K562 (cell line): Measurements from ENCODE around the gene SPAG9. TPM values are rescaled to one million over a fixed set of nuclear protein-coding genes. Genes with fewer than 3 reads are reported as not detected.

Experiments used
- CHD2 ChIP-seq: IDR thresholded peaks from 2 replicates; pipeline ENCODE4 v1.6.1; 2011; ENCODE audit warnings: low read depth, low read length
- ESRRA ChIP-seq: fragments of 450-650 bp; IDR thresholded peaks from 2 replicates; pipeline ENCODE4 v1.6.1; 2014; ENCODE audit warnings: low read depth, mild to moderate bottlenecking, moderate library complexity, borderline replicate concordance
- HDAC6 ChIP-seq: IDR thresholded peaks from 2 replicates; pipeline ENCODE4 v1.6.1; 2012; ENCODE audit warnings: low read depth, mild to moderate bottlenecking, control low read depth, inconsistent platforms, low read length, moderate library complexity
- LCOR ChIP-seq: sonication (generic); formaldehyde crosslinking; IDR thresholded peaks from 2 replicates; pipeline ENCODE4 v1.8.0; 2022; ENCODE audit warnings: mild to moderate bottlenecking, missing genetic modification reagents
- MAZ ChIP-seq, 2 experiments: fragments of 450-650 bp in 1 of 2; sonication (generic) in 1 of 2; formaldehyde crosslinking; IDR thresholded peaks in 1 of 2; conservative IDR thresholded peaks in 1 of 2; 2 replicates each; pipeline versions ENCODE4 v1.4.0 to v1.5.0; 2020; ENCODE audit warnings: mild to moderate bottlenecking in 1 of 2, missing genetic modification reagents in 1 of 2
- PHB2 ChIP-seq: fragments of 450-650 bp; IDR thresholded peaks from 2 replicates; pipeline ENCODE4 v1.6.1; 2017; ENCODE audit warnings: low read depth
- POU5F1 ChIP-seq: fragments of 150-350 bp; IDR thresholded peaks from 2 replicates; pipeline ENCODE4 v1.6.1; 2014; ENCODE audit warnings: borderline replicate concordance, low read length, low read depth, mild to moderate bottlenecking; ENCODE audit not compliant: partially characterized antibody
- RBM22 ChIP-seq: fragments of 200-400 bp; formaldehyde crosslinking; IDR thresholded peaks from 2 replicates; pipeline ENCODE4 v1.6.1; 2018; ENCODE audit warnings: low read length, low read depth; ENCODE audit not compliant: poor library complexity, severe bottlenecking
- SPI1 ChIP-seq: IDR thresholded peaks from 2 replicates; pipeline ENCODE4 v1.6.1; 2011; ENCODE audit warnings: low read depth, low read length, control low read depth, borderline replicate concordance
- SUPT5H ChIP-seq: fragments of 450-650 bp; IDR thresholded peaks from 2 replicates; pipeline ENCODE4 v1.6.1; 2016
- TAF7 ChIP-seq: fragments of 450-650 bp; IDR thresholded peaks from 2 replicates; pipeline ENCODE4 v1.6.1; 2016; ENCODE audit warnings: missing genetic modification characterization, missing compliant biosample characterization
- TCF7 ChIP-seq: sonication (generic); IDR thresholded peaks from 2 replicates; pipeline ENCODE4 v1.6.1; 2016; ENCODE audit warnings: antibody characterized with exemption, borderline replicate concordance
- TEAD1 ChIP-seq, 2 experiments: fragments of 450-650 bp in 1 of 2; sonication (generic) in 1 of 2; formaldehyde crosslinking; IDR thresholded peaks; 2 replicates each; pipeline versions ENCODE4 v1.4.0 to v1.8.0; 2020 to 2022; ENCODE audit warnings: mild to moderate bottlenecking in 2 of 2, missing genetic modification reagents in 1 of 2
- TRIM25 ChIP-seq: fragments of 450-650 bp; IDR thresholded peaks from 2 replicates; pipeline ENCODE4 v1.7.0; 2016; ENCODE audit warnings: borderline replicate concordance
- TRIM28 ChIP-seq: fragments of 450-650 bp; IDR thresholded peaks from 2 replicates; pipeline ENCODE4 v1.6.1; 2017
- XRCC5 ChIP-seq: fragments of 200-400 bp; formaldehyde crosslinking; IDR thresholded peaks from 2 replicates; pipeline ENCODE4 v1.6.1; 2017; ENCODE audit warnings: low read depth, mild to moderate bottlenecking, low read length
- ZNF57 ChIP-seq: fragments of 450-650 bp; formaldehyde crosslinking; IDR thresholded peaks from 2 replicates; pipeline ENCODE4 v1.4.0; 2020; ENCODE audit warnings: mild to moderate bottlenecking, moderate library complexity
- ZNF609 ChIP-seq: sonication (generic); formaldehyde crosslinking; IDR thresholded peaks from 2 replicates; pipeline ENCODE4 v1.8.1; 2023; ENCODE audit warnings: missing genetic modification reagents, mild to moderate bottlenecking, borderline replicate concordance
- ZNF830 ChIP-seq: fragments of 250-450 bp; sonication (Bioruptor Pico); IDR thresholded peaks from 2 replicates; pipeline ENCODE4 v1.5.0; 2021; ENCODE audit warnings: mild to moderate bottlenecking
- polyA plus RNA-seq, 8 experiments: library from polyadenylated mRNA; depleted of rRNA in 4 of 8; stranded (reverse) in 5 of 8; unstranded in 3 of 8; fragments of >200 nt; fragmentation: Nextera tagmentation in 2 of 8; fragmentation: Illumina TruSeq in 1 of 8; extraction: Ambion mirVana in 2 of 8; extraction: Trizol in 1 of 8; gene quantifications; 2 replicates each; pipeline versions ENCODE4 v1.2.1 to v1.2.3, GENCODE V29; 2011 to 2014; ENCODE audit warnings: inconsistent platforms in 1 of 8, missing spikeins in 1 of 8
- total RNA-seq, 7 experiments: library from RNA; depleted of rRNA in 6 of 7; stranded (reverse); fragments of >200 nt in 6 of 7; fragmentation: Illumina TruSeq in 2 of 7; extraction: Trizol in 2 of 7; gene quantifications; 2 replicates each; pipeline versions ENCODE4 v1.2.1 to v1.2.3, GENCODE V29; 2011 to 2021; ENCODE audit warnings: low replicate concordance in 1 of 7

The SPAG9 gene
- total and polyA plus RNA-seq, 9 of the 15 experiments (the other 6 are each of a cell fraction or from before 2014, with no cell fraction given): 12.2 to 99.2 (median 58.2) TPM

- TF ChIP-seq TRIM25 (no peak), SPI1 (0 out of 2 replicates have a peak, but pooled peaks have one; percentile 1), SUPT5H (no peak), TAF7 (tag) (no peak), TCF7 (no peak), HDAC6 (no peak), ZNF609 (CRISPR knock-in tag) (no peak), LCOR (CRISPR knock-in tag) (peak; percentile 89), ZNF57 (CRISPR knock-in tag) (no peak), TEAD1 (CRISPR knock-in tag; IDR thresholded peaks at IDR 0.05) (no peak), XRCC5 (peak; percentile 68; the same call in 1 of the 2 replicates), RBM22 (no peak), CHD2 (no peak), POU5F1 (no peak), ZNF830 (CRISPR knock-in tag) (no peak), MAZ (CRISPR knock-in tag; conservative IDR thresholded peaks at IDR 0.05 in 1 of 2, IDR thresholded peaks at IDR 0.05 in 1 of 2) (peak; percentile 9 to 79; a peak in 2 of 4 replicates), PHB2 (no peak), TRIM28 (no peak), ESRRA (peak; percentile 73)
Measured at GRCh38 chr17:51166987-51167931, 46.6 kb upstream of the SPAG9 start (continued).
